Endothelial cell of umbilical vein (primary cell): ENCODE data around the gene TFAP2E. TPM values are rescaled to one million over a fixed set of nuclear protein-coding genes. Genes with fewer than 3 reads are reported as not detected.

Source experiments
- BruUV-seq: library from RNA; stranded (reverse); fragments of 400-500 nt; replicated peaks from 2 replicates; lab custom pipeline; 2021; lab: Mats Ljungman, UMichigan
- CTCF ChIA-PET: fragments of 300-600, 350-600 bp; sonication (Branson Sonifier 250); formaldehyde crosslinking; loops from one replicate; lab custom pipeline; 2021; ENCODE audit warnings: antibody characterized with exemption, inconsistent platforms; lab: Charles Lee
- POLR2A ChIA-PET: fragments of 300-600, 350-600 bp; sonication (Branson Sonifier 250); formaldehyde crosslinking; loops from one replicate; lab custom pipeline; 2021; ENCODE audit warnings: antibody characterized with exemption, inconsistent platforms; lab: Charles Lee
- DNase-seq: peaks from one replicate; pipeline ENCODE4 v3.0.0-alpha.2; 2011; ENCODE audit warnings: low read depth, low spot score
- FAIRE-seq: peaks from 2 replicates; lab custom pipeline; 2011; peaks lifted over from hg19 to GRCh38; lab: Jason Lieb, UNC
- H2AFZ ChIP-seq: 2 replicates; pipeline ENCODE4 v1.6.0; 2012; ENCODE audit warnings: low read depth, low read length, control low read depth, inconsistent platforms
- H3K27ac ChIP-seq: 2 replicates; pipeline ENCODE4 v1.5.1; 2011; ENCODE audit warnings: low read depth, mild to moderate bottlenecking, control low read depth, low read length, moderate library complexity; ENCODE audit not compliant: insufficient read depth
- H3K27me3 ChIP-seq, 2 experiments: 2 replicates each; pipeline versions ENCODE4 v1.6.0 to v1.6.1; 2011; ENCODE audit warnings: low read length in 2 of 2, mixed read lengths in 1 of 2; ENCODE audit not compliant: control insufficient read depth in 2 of 2, insufficient read depth in 2 of 2
- H3K36me3 ChIP-seq, 2 experiments: 2 replicates in 1 of 2; 3 replicates in 1 of 2; pipeline ENCODE4 v1.5.1; 2011; ENCODE audit warnings: low read length in 2 of 2, mild to moderate bottlenecking in 1 of 2, moderate library complexity in 1 of 2; ENCODE audit not compliant: control insufficient read depth in 2 of 2, insufficient read depth in 2 of 2; ENCODE audit errors: extremely low read depth in 1 of 2
- H3K4me1 ChIP-seq: 3 replicates; pipeline ENCODE4 v1.5.1; 2011; ENCODE audit warnings: mild to moderate bottlenecking, low read length; ENCODE audit not compliant: control insufficient read depth, insufficient read depth; ENCODE audit errors: extremely low read depth
- H3K4me2 ChIP-seq: 2 replicates; pipeline ENCODE4 v1.6.1; 2011; ENCODE audit warnings: low read length, control low read depth, mixed read lengths; ENCODE audit not compliant: insufficient read depth
- H3K4me3 ChIP-seq, 3 experiments: fragments of 200-600 bp in 1 of 3; sonication (generic), shearing (Covaris generic) in 1 of 3; replicated peaks in 1 of 3; 2 replicates each; pipeline ENCODE4 v1.5.1; 2011 to 2016; ENCODE audit warnings: control low read depth in 3 of 3, low read length in 3 of 3, mild to moderate bottlenecking in 2 of 3, inconsistent platforms in 1 of 3, low read depth in 1 of 3, moderate library complexity in 1 of 3; ENCODE audit not compliant: insufficient read depth in 1 of 3
- H3K79me2 ChIP-seq: 2 replicates; pipeline ENCODE4 v1.6.0; 2012; ENCODE audit warnings: low read length, inconsistent platforms; ENCODE audit not compliant: control insufficient read depth, insufficient read depth
- H3K9ac ChIP-seq: replicated peaks from 2 replicates; pipeline ENCODE3; 2011; ENCODE audit warnings: low read length, control low read depth; ENCODE audit not compliant: insufficient read depth; ENCODE audit errors: extremely low read depth
- H3K9me1 ChIP-seq: replicated peaks from 3 replicates; pipeline ENCODE4 v1.6.0; 2011; ENCODE audit warnings: mild to moderate bottlenecking, low read length; ENCODE audit not compliant: control insufficient read depth, insufficient read depth; ENCODE audit errors: extremely low read depth
- H3K9me3 ChIP-seq: replicated peaks from 2 replicates; pipeline ENCODE4 v1.5.1; 2012; ENCODE audit warnings: low read length, inconsistent platforms; ENCODE audit not compliant: control insufficient read depth, insufficient read depth
- H4K20me1 ChIP-seq: replicated peaks from 2 replicates; pipeline ENCODE3; 2011; ENCODE audit warnings: mild to moderate bottlenecking, low read length; ENCODE audit not compliant: control insufficient read depth, insufficient read depth; ENCODE audit errors: extremely low read depth
- EZH2 ChIP-seq: IDR thresholded peaks from 2 replicates; pipeline ENCODE4 v1.6.1; 2012; ENCODE audit warnings: borderline replicate concordance, low read depth, mild to moderate bottlenecking, moderate library complexity, low read length, inconsistent platforms; ENCODE audit not compliant: severe bottlenecking
- GATA2 ChIP-seq: IDR thresholded peaks from 2 replicates; pipeline ENCODE4 v1.7.0; 2011; ENCODE audit warnings: low read depth, mild to moderate bottlenecking, moderate library complexity, mixed read lengths, low read length; ENCODE audit not compliant: insufficient read length, insufficient read depth
- JUN ChIP-seq: IDR thresholded peaks from 2 replicates; pipeline ENCODE4 v1.6.1; 2011; ENCODE audit warnings: borderline replicate concordance, low read depth; ENCODE audit not compliant: insufficient read length, insufficient read depth
- MAX ChIP-seq: IDR thresholded peaks from 2 replicates; pipeline ENCODE4 v1.6.1; 2011; ENCODE audit not compliant: insufficient read depth, insufficient read length
- MYC ChIP-seq: IDR thresholded peaks from one replicate; pipeline ENCODE4 v1.6.1; 2011; ENCODE audit warnings: mild to moderate bottlenecking, low read depth, low read length
- POLR2A ChIP-seq: IDR thresholded peaks from 2 replicates; pipeline ENCODE4 v1.6.1; 2012; ENCODE audit warnings: low read depth, mild to moderate bottlenecking, control low read depth, low read length
- POLR2AphosphoS5 ChIP-seq: IDR thresholded peaks from 2 replicates; pipeline ENCODE4 v1.6.1; 2012; ENCODE audit warnings: low read depth, mild to moderate bottlenecking, control low read depth, low read length, moderate library complexity; ENCODE audit not compliant: insufficient read depth
- dilution Hi-C: fragments of 300-500 bp; cut with MboI; formaldehyde crosslinking; loops from one replicate; pipeline ENCODE4 v1.15.0; 2019; ENCODE audit warnings: low sequenced_read_pairs; ENCODE audit not compliant: extremely low pct_ligation_motif_present
- intact Hi-C: fragments of 100-400 bp; cut with micrococcal nuclease; formaldehyde crosslinking; loops from one replicate; pipeline ENCODE4 v1.10.0; 2022
- polyA plus RNA-seq, 4 experiments: library from polyadenylated mRNA; depleted of rRNA in 3 of 4; stranded (reverse) in 3 of 4; unstranded in 1 of 4; fragments of >200 nt; gene quantifications; 2 replicates each; pipeline versions ENCODE4 v1.2.1 to v1.2.3, GENCODE V29; 2011 to 2012; ENCODE audit warnings: missing spikeins in 1 of 4
- total RNA-seq: library from RNA; stranded (reverse); gene quantifications from 2 replicates; pipeline ENCODE4 v1.2.3, GENCODE V29; 2021
- TF ChIP-seq, protein P1 (sequence below), 2 donors: IDR thresholded peaks; 1 replicate in 1 of 2; 2 replicates in 1 of 2; pipeline ENCODE4 v1.5.1; 2011; ENCODE audit warnings: low read length in 2 of 2, mild to moderate bottlenecking in 2 of 2, moderate library complexity in 2 of 2, control low read depth in 1 of 2, inconsistent platforms in 1 of 2, low read depth in 1 of 2; ENCODE audit not compliant: insufficient read depth in 1 of 2; ENCODE audit errors: extremely low read depth in 1 of 2

TFAP2E gene
- total and polyA plus RNA-seq, 2 donors (not counting 3 experiments of a cell fraction or from before 2014, with no cell fraction given), result 0.06 TPM; not detected in 1

GRCh38 chr1:35561297-35561971 lies 11.7 kb upstream of the TFAP2E start:
- H4K20me1 ChIP-seq, result no peaks in the 10 kb centered on the region
- H3K27me3 ChIP-seq, result no peaks in the 10 kb centered on the region
- H3K9me1 ChIP-seq, result no peaks in the 10 kb centered on the region
- no peak overlapping the region for H3K9ac ChIP-seq
- POLR2A ChIA-PET, result no interaction called here
- no peak overlapping the region for H3K4me3 ChIP-seq
- peaks cover 0 to 4% of the 10 kb centered on the region in 2 experiments for H3K36me3 ChIP-seq
- H2AFZ ChIP-seq, result no peak overlapping the region
- H3K27ac ChIP-seq, result no peak overlapping the region
- CTCF ChIA-PET, result interaction anchor here (1.4 to 8.5 kb wide), 3 partner anchors 13 to 154 kb away, joined by 3 to 155 read pairs (median 9); no protein-coding TSS in a partner anchor
- H3K4me2 ChIP-seq, result no peak overlapping the region
- H3K4me1 ChIP-seq, result peaks cover 4% of the 10 kb centered on the region
- H3K9me3 ChIP-seq, result no peaks in the 10 kb centered on the region
- peaks cover 4% of the 10 kb centered on the region for H3K79me2 ChIP-seq
- DNase-seq, result no peak
- FAIRE-seq, result no peak
- TF ChIP-seq JUN (no peak), EZH2 (no peak), MAX (no peak), MYC (no peak), GATA2 (no peak), POLR2AphosphoS5 (no peak), POLR2A (no peak)
- TF ChIP-seq, protein P1, sequence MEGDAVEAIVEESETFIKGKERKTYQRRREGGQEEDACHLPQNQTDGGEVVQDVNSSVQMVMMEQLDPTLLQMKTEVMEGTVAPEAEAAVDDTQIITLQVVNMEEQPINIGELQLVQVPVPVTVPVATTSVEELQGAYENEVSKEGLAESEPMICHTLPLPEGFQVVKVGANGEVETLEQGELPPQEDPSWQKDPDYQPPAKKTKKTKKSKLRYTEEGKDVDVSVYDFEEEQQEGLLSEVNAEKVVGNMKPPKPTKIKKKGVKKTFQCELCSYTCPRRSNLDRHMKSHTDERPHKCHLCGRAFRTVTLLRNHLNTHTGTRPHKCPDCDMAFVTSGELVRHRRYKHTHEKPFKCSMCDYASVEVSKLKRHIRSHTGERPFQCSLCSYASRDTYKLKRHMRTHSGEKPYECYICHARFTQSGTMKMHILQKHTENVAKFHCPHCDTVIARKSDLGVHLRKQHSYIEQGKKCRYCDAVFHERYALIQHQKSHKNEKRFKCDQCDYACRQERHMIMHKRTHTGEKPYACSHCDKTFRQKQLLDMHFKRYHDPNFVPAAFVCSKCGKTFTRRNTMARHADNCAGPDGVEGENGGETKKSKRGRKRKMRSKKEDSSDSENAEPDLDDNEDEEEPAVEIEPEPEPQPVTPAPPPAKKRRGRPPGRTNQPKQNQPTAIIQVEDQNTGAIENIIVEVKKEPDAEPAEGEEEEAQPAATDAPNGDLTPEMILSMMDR (IDR thresholded peaks at IDR 0.05; ENCODE audit: extremely low read depth in 1 of 2, insufficient read depth in 1 of 2, low read depth in 1 of 2, low read length in 2 of 2), result no peak
- dilution Hi-C loops (no loop called here), intact Hi-C loops (loop anchor here (5.0 kb wide), 1 partner anchor 709 kb away; no protein-coding TSS in a partner anchor)
- no TSS peak for BruUV-seq
